Hepatocyte (in vitro differentiated cells): ENCODE measurements around the gene OR52N1. TPM values are rescaled to one million over a fixed set of nuclear protein-coding genes. Genes with fewer than 3 reads are reported as not detected.

Experiments
- DNase-seq: peaks from one replicate; pipeline ENCODE4 v3.0.0-alpha.2; 2016; ENCODE audit warnings: low spot score
- H2AFZ ChIP-seq: fragments of 200-600 bp; sonication (generic); 2 replicates; pipeline ENCODE4 v1.6.0; 2016; ENCODE audit warnings: antibody characterized with exemption, mild to moderate bottlenecking
- H3K27ac ChIP-seq: fragments of 200-600 bp; sonication (generic); 2 replicates; pipeline ENCODE4 v1.5.1; 2016; ENCODE audit warnings: mild to moderate bottlenecking
- H3K27me3 ChIP-seq: fragments of 200-600 bp; sonication (generic); 2 replicates; pipeline ENCODE4 v1.6.1; 2016
- H3K36me3 ChIP-seq: fragments of 200-600 bp; sonication (generic); replicated peaks from 2 replicates; pipeline ENCODE4 v1.5.1; 2016; ENCODE audit warnings: low read depth; ENCODE audit not compliant: insufficient read depth
- H3K4me1 ChIP-seq: fragments of 200-600 bp; sonication (generic); 2 replicates; pipeline ENCODE4 v1.5.1; 2016; ENCODE audit warnings: mild to moderate bottlenecking, moderate library complexity; ENCODE audit not compliant: insufficient read depth
- H3K4me2 ChIP-seq: fragments of 200-600 bp; sonication (generic); 2 replicates; pipeline ENCODE4 v1.6.0; 2016
- H3K4me3 ChIP-seq: fragments of 200-600 bp; sonication (generic); 2 replicates; pipeline ENCODE4 v1.5.1; 2016; ENCODE audit warnings: mild to moderate bottlenecking
- H3K79me2 ChIP-seq: fragments of 200-600 bp; sonication (generic); 2 replicates; pipeline ENCODE4 v1.6.0; 2017; ENCODE audit warnings: mild to moderate bottlenecking
- H3K9me2 ChIP-seq: fragments of 200-600 bp; sonication (generic); replicated peaks from 2 replicates; pipeline ENCODE4 v1.6.0; 2017; ENCODE audit warnings: mild to moderate bottlenecking; ENCODE audit not compliant: insufficient read depth
- H3K9me3 ChIP-seq: fragments of 200-600 bp; sonication (generic); 2 replicates; pipeline ENCODE4 v1.5.1; 2016; ENCODE audit warnings: low read depth, mild to moderate bottlenecking
- H4K20me1 ChIP-seq: fragments of 200-600 bp; sonication (generic); 2 replicates; pipeline ENCODE4 v1.6.0; 2016; ENCODE audit warnings: mild to moderate bottlenecking; ENCODE audit not compliant: insufficient read depth, poor library complexity, severe bottlenecking
- EZH2 ChIP-seq: fragments of 200-600 bp; sonication (generic); IDR thresholded peaks from 2 replicates; pipeline ENCODE4 v1.6.1; 2016; ENCODE audit warnings: antibody characterized with exemption, mild to moderate bottlenecking, borderline replicate concordance
- EZH2phosphoT487 ChIP-seq: fragments of 200-600 bp; sonication (generic); IDR thresholded peaks from one replicate; pipeline ENCODE4 v1.6.1; 2018; ENCODE audit warnings: antibody characterized with exemption, mild to moderate bottlenecking, low read depth, moderate library complexity; ENCODE audit not compliant: unreplicated experiment, severe bottlenecking
- WGBS: methylation state at CpG from one replicate; pipeline ENCODE4 v1.1.6; 2016; ENCODE audit warnings: low lambda C conversion rate; ENCODE audit errors: missing lambda C conversion rate; 5-methylcytosine and 5-hydroxymethylcytosine counted together
- polyA plus RNA-seq: library from polyadenylated mRNA; unstranded; fragments of >200 nt; fragmentation: Nextera tagmentation; extraction: Ambion mirVana; gene quantifications from 2 replicates; pipeline ENCODE4 v1.2.1, GENCODE V29; 2016
- total RNA-seq: library from RNA; depleted of rRNA; stranded (reverse); fragments of >200 nt; gene quantifications from 2 replicates; pipeline ENCODE4 v1.2.3, GENCODE V29; 2014
- TF ChIP-seq, protein P1 (sequence below): fragments of 200-600 bp; sonication (generic); IDR thresholded peaks from 2 replicates; pipeline ENCODE4 v1.5.1; 2016; ENCODE audit warnings: antibody characterized with exemption, mild to moderate bottlenecking; ENCODE audit not compliant: poor library complexity

Gene OR52N1
- total and polyA plus RNA-seq, 2 experiments from 2014 or later = not detected

DNA sequence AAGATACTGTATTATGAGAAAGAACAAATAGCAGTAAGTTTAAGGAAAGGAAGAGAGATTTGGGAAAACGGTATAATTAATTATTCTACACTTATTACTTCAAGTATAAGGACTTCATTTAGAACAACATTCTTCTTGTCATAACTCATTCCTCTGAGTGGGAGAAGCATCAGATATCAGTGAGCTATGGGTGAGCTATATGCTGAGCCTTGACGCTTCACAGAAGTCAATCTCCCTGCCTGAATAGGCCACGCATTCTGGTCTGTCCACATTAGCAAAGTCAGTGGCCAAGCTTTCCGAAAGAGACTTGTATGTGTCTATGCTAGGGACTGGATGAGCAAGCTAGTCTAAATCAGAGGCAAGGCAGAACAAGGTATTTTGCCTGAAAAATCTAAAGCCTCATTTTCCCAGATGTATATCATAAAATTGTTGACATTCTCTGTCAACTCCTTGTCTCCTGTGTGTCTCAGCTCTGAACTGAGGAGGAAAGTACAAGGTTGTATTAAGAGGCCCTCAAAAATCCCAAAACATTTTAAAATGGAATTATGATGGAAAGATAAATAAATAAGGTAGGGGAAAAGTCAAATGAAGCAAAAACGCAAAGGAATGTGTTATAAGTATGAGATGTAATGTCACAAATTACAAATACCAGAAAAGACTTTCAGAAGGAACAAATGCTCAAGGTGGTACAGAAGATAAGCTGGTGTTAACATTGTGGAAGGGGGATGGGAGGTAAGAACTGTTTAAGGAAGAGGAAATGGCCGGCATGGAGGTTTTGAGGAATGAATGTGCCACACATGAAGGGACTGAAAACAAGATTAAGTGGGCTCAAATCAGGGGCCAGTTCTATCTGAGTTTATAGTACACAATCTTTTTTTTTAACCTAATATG lies 19.1 kb upstream of the OR52N1 start:
- Histone ChIP-seq H2AFZ (peak overlapping the region; percentile 80), H3K4me2 (no peak overlapping the region), H3K9me3 (no peaks in the 10 kb centered on the region), H3K27me3 (no peaks in the 10 kb centered on the region), H3K9me2 (no peaks in the 10 kb centered on the region), H3K4me1 (no peaks in the 10 kb centered on the region), H3K36me3 (no peaks in the 10 kb centered on the region), H4K20me1 (no peaks in the 10 kb centered on the region), H3K4me3 (no peak overlapping the region), H3K79me2 (no peaks in the 10 kb centered on the region), H3K27ac (no peak overlapping the region)
- 81% methylated on average over 6 of the region's 6 CpGs for WGBS
- DNase-seq = no peak
- TF ChIP-seq, protein P1, sequence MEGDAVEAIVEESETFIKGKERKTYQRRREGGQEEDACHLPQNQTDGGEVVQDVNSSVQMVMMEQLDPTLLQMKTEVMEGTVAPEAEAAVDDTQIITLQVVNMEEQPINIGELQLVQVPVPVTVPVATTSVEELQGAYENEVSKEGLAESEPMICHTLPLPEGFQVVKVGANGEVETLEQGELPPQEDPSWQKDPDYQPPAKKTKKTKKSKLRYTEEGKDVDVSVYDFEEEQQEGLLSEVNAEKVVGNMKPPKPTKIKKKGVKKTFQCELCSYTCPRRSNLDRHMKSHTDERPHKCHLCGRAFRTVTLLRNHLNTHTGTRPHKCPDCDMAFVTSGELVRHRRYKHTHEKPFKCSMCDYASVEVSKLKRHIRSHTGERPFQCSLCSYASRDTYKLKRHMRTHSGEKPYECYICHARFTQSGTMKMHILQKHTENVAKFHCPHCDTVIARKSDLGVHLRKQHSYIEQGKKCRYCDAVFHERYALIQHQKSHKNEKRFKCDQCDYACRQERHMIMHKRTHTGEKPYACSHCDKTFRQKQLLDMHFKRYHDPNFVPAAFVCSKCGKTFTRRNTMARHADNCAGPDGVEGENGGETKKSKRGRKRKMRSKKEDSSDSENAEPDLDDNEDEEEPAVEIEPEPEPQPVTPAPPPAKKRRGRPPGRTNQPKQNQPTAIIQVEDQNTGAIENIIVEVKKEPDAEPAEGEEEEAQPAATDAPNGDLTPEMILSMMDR = no peak
- TF ChIP-seq EZH2 (no peak), EZH2phosphoT487 (no peak)

DNA sequence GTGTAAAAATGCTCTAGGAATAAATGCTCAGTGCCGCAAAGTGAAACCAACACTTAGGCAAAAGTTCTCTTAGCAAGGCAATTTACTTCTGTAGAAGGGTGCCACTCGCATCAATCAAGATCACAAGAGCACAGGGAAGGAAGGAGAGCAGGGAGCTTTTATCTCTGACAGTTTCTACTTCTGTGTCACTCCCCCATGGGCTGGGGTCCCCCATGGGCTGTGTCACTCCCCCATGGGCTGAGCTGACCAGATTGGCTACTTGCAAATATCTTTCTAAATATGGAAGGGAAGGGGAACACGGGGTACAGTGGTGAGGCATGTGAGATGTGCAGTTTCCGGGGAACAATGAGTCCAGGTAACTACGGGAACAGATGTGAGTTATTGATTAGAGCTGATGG lies 18.1 kb upstream of the OR52N1 start:
- Histone ChIP-seq H3K4me1 (no peaks in the 10 kb centered on the region), H3K4me3 (peak overlapping the region; percentile 39), H3K27ac (no peak overlapping the region), H3K36me3 (no peaks in the 10 kb centered on the region), H3K27me3 (no peaks in the 10 kb centered on the region), H2AFZ (peak overlapping the region; percentile 80), H3K9me2 (no peaks in the 10 kb centered on the region), H3K79me2 (no peaks in the 10 kb centered on the region), H3K9me3 (no peaks in the 10 kb centered on the region), H3K4me2 (peak overlapping the region; percentile 84), H4K20me1 (no peaks in the 10 kb centered on the region)
- TF ChIP-seq EZH2 (no peak), EZH2phosphoT487 (no peak)
- TF ChIP-seq, protein P1 = no peak
- WGBS = 54% methylated on average over 5 of the region's 5 CpGs
- DNase-seq = peak; percentile 10

DNA sequence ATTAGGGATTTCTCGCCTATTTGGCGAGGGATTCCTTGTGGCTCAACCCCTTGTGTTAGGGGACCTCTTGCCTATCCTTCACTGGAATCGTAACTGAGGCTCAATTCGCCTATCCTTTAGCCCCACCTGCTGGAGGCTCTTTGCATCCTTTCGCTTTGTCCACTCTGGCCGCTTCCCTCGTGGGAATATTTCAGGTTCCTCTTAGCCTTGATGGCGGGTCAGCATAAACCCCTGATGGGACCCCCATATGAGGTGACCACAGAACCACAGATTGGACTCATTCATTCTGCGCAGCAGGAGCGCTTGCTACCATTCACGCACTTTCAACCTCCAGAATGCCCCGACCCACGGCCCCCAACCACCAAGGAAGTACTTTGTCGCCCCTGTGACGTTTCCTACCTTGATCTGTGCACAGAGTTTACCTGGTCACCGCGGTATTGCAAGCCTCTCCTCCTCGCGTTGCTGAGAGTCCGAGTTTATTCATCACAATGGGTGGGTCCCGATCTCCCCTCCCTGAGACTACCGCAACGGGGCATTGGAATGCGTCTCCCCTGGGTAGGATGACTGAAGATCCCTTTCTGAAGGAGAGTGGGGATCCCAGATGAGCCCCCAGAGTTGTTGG lies 17.5 kb upstream of the OR52N1 start, which contains the start of gene OR52N2:
OR52N2 (plus strand) TSS at position 425 of the 622 bp plus-strand sequence. CDS start 11,412 bp downstream, outside the sequence.
- Histone ChIP-seq H3K9me3 (no peaks in the 10 kb centered on the region), H2AFZ (peak within 1 kb of the TSS; percentile 80), H3K27me3 (no peaks in the 10 kb centered on the region), H3K79me2 (no peaks in the 10 kb centered on the region), H3K4me2 (peak within 1 kb of the TSS; percentile 84), H4K20me1 (no peaks in the 10 kb centered on the region), H3K9me2 (no peaks in the 10 kb centered on the region), H3K4me3 (peak within 1 kb of the TSS; percentile 39), H3K27ac (no peak within 1 kb of the TSS), H3K4me1 (no peaks in the 10 kb centered on the region), H3K36me3 (no peaks in the 10 kb centered on the region)
- peak; percentile 84 for DNase-seq
- no peak for TF ChIP-seq EZH2
- no peak for TF ChIP-seq EZH2phosphoT487
- TF ChIP-seq, protein P1 = peak; percentile 91
- WGBS = 1% methylated on average over 24 of the region's 24 CpGs
